Measurements from ENCODE around the gene CACNG8.

CACNG8 gene

DNA sequence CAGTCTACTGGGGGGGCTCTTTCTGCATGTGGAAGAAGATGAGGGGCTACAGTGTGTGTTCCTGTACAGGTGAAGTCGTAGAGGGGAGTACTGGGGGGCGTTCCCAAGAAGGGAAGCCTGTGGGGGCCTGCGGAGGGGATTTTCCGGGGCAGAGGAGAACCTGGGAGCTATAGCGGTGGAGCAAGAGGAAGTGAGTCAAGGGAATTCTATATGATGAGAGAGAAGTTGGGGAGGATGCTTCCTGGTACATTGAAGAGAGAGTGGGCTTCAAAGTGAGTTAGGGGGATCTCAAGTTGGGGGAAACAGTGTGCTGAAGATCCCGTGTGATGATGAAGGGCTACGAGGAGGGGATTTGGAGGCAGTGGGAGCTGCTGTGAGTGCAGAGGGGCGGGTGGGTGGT, 1.9 kb upstream of the CACNG8 start:
- no peak overlapping the region for H3K4me3 ChIP-seq
- H3K27ac ChIP-seq = no peak overlapping the region

DNA sequence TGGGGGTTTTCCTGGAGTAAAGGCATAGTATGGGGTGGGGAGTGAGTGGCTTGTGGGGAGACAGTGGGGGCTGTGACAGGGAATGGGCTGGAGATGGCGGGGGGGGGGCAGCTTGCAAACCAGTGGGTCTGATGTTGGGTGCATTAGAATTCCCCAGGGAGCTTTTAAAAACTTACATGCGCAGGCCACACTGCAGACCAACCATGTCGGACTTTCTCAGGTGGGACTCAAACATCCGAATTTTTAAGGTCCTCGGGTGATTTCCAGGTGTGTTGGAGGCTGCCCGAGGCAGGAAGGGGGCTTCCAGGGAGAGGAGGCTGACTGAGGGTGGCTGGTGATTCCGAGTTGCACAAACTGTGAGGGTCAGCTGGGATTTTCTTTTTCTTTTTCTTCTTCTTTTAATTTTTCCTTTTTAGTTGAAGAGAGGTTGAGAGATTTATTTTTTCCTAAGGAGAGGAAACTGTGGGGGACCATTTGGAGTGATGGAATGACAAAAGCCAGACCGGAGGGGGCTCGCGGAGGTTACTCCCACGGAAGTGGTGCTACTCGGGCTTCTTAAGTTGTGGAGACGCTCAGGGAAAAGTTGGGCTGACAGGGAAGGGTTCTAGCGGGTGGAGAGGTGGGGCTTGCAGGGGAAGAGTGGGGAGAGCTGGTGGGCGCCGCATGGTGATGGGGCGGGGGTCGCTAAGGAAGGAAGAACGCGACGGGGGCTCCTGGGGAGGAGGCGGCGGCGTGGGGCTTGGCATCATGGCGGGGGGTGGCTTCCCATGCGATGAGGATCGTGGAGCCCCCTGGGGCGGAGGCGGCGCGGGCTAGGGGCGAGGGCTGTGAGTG, 997 bp upstream of the CACNG8 start:
- Histone ChIP-seq H3K27ac (no peak overlapping the region), H3K4me3 (no peak overlapping the region)

DNA sequence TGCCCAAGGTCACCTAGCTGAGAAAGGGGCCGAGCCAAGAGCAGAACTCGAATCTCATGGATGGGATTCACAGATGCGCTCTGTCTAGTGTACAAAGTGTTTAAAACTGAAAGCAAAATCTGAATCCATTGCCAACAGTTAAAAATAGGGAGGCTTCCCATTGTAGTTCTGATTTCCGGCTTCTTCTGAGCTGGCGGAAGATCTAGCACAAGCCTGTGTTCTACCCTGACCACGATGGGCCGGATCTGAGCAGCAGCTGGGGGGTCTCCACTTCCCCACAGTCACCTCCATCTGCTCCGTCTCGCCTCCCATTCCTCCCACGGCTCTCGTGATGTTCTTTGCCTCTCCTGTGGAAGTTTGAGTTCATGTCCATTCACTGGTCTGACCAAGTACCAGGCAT, 2.4 kb downstream of the CACNG8 start:
- Histone ChIP-seq H3K27ac (no peak overlapping the region), H3K4me3 (no peak overlapping the region)

DNA sequence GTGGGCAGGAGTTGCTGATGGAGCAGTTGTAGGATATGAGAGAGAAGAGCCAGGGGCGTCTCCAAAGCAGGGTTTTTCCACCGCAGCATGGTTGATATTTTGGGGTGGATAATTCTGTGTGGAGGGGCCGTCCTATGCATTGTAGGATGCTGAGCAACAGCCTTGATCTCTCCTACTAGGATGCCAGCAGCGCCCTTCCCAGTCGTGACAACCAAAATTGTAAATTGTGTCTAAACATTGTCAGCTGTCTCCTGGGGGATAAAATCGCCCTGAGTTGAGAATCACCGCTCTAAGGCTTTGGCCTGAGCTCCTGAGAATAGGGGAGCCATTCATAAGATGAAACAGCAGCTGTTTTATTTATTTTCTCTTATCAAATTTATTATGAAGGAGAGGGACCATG, 4.2 kb downstream of the CACNG8 start:
- Histone ChIP-seq H3K27ac (no peak overlapping the region), H3K4me3 (no peak overlapping the region)

DNA sequence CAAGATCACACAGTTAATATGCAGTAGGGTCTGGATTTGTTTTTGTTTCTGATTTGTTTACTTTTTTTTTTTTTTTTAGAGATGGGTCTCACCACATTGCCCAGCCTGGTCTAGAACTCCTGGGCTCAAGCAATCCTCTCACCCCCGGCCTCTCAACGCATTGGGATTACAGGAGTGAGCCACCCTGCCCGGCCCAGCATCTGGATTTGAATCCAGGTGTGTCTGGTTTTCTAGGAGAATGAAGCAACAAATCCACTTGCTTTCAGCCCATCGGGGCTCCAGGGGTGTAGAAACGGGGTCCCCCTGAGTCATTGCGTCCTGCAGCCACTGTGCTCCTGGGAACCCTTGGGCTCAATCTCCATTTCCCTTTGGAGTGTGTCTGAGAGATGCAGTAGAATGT, 6.6 kb downstream of the CACNG8 start:
- H3K4me3 ChIP-seq = no peak overlapping the region
- H3K27ac ChIP-seq = no peak overlapping the region

DNA sequence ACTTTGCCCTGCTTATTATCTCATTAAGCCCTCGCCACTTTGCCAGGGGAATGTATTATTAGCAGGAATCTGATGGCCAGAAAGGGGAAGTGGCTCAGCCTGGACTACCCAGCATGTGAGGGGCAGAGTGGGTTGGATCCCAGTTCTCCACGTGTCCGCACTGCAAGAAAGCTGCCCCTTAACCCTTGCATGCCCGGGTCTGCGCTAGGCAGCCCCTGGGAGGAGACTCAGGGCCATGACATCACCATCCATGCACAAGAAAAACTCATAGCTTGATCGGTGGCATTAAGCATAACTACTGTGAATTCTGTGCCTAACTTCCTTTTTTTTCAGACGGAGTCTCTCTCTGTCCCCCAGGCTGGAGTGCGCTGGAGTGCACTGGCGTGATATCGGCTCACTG, 8.9 kb downstream of the CACNG8 start:
- no peak overlapping the region for H3K27ac ChIP-seq

DNA sequence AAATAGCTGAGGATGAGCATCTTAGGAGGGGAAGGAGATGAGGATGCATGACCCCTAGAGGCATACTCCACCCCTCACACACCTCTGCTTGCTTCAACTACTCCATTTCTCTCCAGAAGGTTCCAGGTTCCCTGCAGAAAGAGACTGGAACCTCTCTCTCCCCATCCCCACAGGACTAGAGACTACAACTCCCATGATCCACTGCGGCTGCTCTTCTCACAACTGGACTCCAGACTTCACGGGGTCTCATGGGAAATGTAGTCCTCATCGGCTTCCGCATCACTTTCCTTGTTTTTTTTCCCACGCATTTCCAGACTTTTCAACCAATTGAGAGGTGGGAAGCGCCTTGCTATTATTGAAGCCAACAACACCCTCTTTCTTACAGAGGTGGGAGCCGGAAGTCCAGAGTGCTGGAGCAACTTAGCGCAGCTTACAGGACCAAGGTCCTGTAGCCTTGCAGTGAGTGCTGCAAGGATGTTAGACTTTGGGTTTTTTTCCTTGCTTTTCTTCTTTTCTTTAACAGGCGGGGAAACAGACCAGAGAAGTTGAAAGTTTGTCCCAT, 14.8 kb downstream of the CACNG8 start:
- no peak overlapping the region for H3K27ac ChIP-seq
- no peak overlapping the region for H3K4me3 ChIP-seq

More for the DNA sequence above, 8.9 kb downstream of the CACNG8 start:
- H3K4me3 ChIP-seq = no peak overlapping the region

DNA sequence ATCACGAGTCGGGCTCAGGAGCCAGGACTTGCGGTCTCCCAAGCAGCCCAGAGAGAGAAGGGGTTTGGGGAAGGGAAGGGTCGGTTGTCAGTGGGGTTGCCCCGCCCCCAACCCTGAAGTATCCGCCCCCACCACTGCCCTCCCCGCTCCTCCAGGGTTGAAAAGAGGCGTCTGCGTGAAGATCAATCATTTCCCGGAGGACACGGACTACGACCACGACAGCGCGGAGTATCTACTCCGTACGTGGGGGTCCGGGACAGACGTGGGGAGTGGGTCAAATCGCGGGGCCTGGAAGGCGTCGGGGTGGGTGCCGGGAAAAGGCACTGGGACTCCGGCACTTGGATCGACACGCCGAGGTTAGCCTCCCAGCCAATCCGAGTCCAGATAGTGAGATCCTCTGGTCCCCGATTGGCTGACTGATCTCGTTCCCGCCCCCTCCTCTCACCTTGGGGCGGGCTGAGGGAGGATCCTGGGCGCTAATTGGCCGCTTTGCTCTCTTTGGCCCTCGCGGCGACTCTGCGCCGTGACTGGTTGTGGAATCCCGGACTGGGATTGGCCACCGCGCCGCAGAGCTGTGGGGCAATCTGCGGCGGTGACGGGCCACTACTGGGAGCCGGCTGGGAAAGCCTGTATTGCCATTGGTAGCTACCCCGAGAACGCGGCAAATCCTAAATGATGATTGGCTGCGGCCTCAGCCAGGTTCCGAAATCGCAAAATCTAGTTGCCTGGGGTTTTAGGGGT, 15.4 kb downstream of the CACNG8 start:
- no peak overlapping the region for H3K27ac ChIP-seq
- H3K4me3 ChIP-seq = no peak overlapping the region

DNA sequence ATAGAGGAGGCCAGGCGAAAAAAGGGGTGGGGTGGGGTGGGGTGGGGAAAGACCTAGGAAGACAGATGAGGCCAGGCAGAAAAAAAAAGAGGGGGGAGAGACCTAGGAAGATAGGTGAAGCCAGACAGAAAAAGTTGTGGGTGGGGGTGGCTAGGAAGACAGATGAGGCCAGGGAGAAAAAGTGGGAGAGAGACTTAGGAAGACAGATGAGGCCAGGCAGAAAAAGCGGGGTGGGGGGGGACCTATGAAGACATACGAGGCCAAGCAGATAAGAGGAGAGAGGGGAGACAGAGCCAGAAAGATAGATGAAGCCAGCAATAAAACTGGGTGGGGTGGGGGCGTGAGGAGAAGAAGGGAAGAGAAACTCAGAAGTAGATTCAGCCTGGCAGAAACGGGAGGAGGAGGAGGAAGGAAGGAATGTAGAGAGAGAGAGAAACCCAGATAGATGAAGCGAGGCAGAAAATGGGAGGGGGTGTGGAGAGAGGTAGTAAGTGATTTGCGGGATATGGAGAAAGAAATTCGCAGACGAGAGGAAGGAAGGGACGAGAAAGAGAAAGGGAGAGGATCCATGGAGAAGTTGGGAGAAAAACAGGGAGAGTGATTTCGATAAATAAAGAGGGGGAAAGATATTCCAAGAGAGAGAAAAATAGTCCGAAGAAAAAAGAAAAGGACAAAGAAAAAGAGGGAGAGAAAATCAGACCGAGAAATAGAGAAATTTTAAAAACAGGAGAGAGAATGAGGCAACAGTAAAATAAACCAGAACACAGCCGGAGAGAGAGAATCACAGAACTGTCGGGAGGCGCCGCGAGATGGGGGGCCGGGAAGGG, 16.5 kb downstream of the CACNG8 start:
- no peak overlapping the region for H3K27ac ChIP-seq
- peak overlapping the region in 1 of 7 experiments; percentile 27 for H3K4me3 ChIP-seq

DNA sequence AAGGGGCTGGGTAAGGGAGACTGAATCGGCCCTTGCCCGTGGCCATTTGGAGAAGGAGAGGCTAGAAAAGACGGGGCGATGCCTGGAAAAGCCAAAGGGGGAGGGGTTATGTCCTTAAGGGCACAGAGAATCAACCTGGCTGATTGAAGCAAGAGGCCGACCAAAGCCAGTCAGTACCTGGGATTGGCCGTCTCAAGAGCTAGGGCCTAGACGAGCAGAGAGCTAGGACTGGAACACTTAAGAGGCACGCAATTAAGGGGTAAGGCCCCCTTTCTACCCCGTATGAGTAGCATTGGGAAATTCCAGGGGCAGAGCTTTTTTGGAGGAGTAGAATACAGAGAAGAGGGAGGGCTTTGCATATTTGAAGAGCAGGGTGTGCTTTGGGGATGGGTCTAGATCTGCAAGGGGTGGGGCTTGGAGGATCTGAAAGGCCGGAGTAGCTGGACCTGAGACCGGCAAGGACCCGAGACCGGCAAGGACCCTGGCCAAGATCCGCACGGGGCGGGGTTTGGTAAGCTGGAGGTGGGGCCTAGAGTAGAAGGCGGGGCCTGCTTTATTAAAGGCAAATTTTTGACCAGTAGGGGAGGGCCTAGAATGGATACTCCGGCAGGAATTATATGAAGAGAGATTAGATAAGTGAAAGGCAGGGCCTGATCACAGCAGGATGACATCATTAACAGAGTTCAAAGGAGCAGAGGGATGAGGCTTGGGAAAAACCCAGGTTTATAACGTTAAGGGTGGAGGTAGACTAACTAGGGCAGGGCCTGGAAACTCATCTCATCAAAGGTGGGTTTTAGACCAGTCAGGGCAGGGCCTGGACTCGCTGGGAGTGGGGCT, 18.0 kb downstream of the CACNG8 start:
- Histone ChIP-seq H3K4me3 (peak overlapping the region in 3 of 7 experiments; percentile 7 to 27 (median 11)), H3K27ac (peak overlapping the region in 1 of 21 experiments; percentile 59)

DNA sequence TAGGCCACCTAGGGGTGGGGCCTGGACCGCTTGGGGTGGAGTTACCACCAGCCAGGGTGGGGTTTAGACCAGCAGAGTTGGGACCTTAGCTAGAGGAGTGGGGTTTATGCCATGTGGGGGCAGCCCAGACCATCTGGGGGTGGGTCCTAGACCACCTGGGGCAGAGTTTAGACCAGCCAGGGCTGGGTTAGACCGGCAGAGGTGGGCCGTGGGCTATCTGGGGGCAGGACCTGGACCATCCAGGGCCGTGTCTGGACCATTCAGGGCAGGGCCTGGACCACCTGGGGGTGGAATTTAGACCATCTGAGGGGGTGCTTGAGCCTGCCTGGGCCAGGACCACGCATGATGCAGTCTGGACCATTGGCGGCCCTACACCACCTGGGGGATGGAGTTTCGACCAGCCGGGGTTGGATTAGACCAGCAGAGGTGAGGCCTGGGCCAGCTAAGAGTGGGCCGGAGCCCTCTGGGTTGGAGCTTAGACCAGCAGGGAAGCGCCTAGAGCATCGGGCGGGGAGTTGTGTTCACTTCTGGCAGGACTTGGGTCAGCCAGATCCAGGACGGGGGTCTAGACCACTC, 18.7 kb downstream of the CACNG8 start:
- peak overlapping the region in 2 of 7 experiments; percentile 11 to 23 for H3K4me3 ChIP-seq
- peak overlapping the region in 2 of 21 experiments; percentile 49 to 57 for H3K27ac ChIP-seq

DNA sequence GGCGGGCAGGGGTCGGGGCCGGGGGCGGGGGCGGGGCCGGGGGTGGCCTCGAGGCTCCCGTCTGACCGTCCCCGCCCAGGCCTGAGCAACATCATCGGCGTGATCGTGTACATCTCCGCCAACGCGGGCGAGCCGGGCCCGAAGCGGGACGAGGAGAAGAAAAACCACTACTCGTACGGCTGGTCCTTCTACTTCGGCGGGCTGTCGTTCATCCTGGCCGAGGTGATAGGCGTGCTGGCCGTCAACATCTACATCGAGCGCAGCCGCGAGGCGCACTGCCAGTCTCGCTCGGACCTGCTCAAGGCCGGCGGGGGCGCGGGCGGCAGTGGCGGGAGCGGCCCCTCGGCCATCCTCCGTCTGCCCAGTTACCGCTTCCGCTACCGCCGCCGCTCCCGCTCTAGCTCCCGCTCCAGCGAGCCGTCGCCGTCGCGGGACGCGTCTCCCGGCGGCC, 19.3 kb downstream of the CACNG8 start:
- peak overlapping the region in 4 of 7 experiments; percentile 11 to 25 (median 23) for H3K4me3 ChIP-seq
- H3K27ac ChIP-seq = peak overlapping the region in 3 of 21 experiments; percentile 10 to 57 (median 49)

DNA sequence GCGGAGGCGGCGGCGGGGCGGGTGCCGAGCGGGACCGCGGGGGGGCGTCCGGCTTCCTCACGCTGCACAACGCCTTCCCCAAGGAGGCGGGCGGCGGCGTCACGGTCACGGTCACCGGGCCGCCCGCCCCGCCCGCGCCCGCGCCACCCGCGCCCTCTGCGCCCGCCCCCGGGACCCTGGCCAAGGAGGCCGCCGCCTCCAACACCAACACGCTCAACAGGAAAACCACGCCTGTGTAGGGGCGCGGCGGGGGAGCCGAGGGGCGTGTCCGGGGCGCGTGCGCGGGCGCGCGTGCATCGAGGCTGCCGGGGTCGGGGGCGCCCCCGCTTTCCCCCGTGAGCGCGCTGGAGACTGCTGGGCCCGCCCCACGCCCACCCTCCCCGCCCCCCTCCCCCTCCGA, 19.9 kb downstream of the CACNG8 start:
- no peak overlapping the region for H3K27ac ChIP-seq
- H3K4me3 ChIP-seq = peak overlapping the region in 2 of 7 experiments; percentile 19 to 25

DNA sequence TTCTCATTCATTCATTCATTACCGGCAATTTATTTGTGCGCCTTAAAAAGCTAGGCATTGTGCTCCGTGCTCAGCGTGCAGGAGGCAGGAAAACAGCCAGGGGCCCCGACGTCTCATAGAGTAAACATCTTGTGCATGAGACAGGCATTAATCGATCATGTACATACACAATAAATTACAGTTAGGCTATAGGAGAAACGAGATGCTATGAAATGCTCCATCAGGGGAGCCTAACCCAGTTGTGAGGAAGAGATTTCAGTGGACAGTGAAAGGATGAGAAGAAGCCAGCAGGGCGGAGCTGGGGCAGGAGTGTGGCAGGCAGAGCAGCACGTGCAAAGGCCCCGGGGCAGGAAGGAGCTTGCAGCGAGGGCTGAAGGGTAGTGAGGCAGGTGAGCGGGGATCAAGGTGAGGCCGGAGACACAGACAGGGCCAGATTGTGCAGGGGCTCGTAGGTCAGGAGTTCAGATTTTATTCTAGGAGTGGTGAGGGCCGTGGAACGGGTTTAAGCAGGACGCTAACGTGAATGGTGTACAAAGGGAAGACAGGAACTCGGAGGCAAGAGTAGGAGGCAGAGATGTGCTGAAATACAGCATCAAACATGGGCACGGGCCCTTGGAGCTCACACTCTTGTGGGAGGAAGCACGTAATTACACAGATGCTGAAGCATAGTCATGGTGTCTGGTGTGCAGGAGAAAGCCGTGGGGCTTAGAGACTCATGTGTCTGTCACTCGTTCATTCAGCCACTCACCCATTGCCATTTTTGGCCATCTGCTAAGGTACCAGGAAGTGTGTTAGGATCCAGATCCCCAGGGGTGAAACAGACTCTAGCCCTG, 20.9 kb downstream of the CACNG8 start:
- Histone ChIP-seq H3K27ac (no peak overlapping the region), H3K4me3 (no peak overlapping the region)

DNA sequence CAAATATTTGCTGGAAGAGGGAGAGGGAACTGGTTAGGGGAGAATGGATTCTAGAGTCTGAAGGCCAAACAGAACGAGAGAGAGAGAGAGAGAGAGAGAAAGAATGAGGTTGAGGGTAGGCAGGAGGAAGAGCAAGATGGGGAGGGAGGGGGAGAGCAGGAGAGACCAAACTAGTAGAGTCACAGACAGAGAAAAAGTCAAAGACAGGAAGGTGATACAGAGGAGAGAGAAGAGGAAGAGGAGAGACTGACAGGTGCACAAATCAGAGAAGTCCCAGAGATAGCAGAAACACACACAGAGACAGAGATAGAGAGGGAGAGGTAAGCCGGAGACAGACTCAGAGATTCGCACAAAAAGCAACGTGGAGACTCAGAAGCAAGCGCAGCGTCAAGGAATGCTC, 23.1 kb downstream of the CACNG8 start:
- no peak overlapping the region for H3K27ac ChIP-seq
- no peak overlapping the region for H3K4me3 ChIP-seq

DNA sequence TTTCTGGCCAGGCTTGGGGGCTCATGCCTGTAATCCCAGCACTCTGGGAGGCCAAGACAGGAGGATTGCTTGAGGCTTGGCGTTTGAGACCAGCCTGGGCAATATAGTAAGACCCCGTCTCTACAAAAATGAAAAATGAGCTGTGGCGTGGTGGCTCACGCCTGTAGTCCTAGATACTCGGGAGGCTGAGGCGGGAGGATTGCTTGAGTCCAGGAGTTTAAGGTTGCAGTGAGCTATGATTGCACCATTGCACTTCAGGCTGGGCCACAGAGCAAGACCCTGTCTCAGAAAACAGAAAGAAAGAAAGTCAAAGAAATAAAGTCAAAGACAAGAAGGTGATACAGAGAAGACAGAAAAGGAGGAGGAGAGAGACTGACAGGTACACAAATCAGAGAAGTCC, 26.2 kb downstream of the CACNG8 start:
- no peak overlapping the region for H3K27ac ChIP-seq
- no peak overlapping the region for H3K4me3 ChIP-seq

DNA sequence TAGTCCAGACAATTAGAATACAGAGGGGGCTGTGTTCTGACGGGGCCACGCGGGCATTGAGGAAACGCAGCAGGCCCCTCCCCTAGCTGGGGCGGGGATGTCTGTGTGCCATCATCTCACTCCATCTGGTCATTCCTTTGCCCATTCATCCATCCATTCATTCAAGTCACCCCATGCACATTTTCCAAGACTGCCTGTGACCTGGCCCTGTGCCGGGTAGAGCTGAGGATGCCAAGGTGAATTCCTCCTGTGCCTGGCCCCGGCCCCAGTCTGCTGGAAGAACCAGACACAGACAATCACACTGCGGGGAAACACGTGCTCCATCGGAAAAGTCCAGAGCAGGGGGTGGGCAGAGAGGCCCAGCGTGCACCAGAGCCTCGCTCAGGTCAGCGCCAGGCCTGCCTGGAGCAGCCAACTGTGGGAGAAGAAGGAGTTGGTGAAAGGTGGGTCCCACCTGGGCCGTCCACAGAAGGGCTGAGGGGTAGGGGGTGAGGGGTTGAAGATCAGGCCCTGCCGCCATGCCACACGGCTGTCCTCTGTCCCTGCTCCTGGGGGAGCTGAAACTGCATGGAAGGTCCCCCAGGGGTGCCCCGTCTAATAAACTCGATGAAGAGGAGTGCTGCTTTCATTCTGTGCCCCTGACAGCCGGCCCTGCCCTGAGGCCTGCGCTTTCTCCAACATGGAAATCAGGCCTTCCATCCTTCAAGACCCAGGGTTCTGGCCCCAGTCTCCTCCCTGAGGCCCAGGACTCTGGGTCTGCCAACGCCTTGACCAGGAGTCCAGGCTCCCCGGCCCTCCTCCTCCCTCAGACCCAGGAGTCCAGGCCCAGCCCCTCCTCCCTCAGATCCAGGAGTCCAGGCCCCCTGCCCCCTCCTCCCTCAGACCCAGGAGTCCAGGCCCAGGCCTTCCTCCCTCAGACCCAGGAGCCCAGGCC, 27.1 kb downstream of the CACNG8 start:
- H3K27ac ChIP-seq = no peak overlapping the region

More for the DNA sequence above, 27.1 kb downstream of the CACNG8 start:
- H3K4me3 ChIP-seq = no peak overlapping the region
